ENCODE results near the gene CREB3L4.

GRCh38 chr1:154014154-154014907 is 46.6 kb downstream of the CREB3L4 start:
- no peak for TF ChIP-seq CTCF (conservative IDR thresholded peaks at IDR 0.05 in 1 of 2, IDR thresholded peaks at IDR 0.05 in 1 of 2; ENCODE audit: low read depth in 1 of 2, low read length in 2 of 2)
- no peak for TF ChIP-seq EZH2 (IDR thresholded peaks at IDR 0.05; ENCODE audit: low read length, missing control alignments)

All from fibroblast of lung (primary cell).